ENCODE data around the gene CEP250.
A peak's percentile ranks its signal among the peaks of the same experiment; 100 is the strongest.
"Not testable (repeated sequence)": the region's sequence is repeated elsewhere in the genome, so short reads cannot be mapped to it uniquely, and the experiment has no call there.

CEP250 gene

GRCh38 chr20:35451295-35451694, 4.1 kb upstream of the CEP250 start:
- DNase-seq (ENCODE audit: low read depth in 2 of 2, low spot score in 1 of 2), result no peak

GRCh38 chr20:35453647-35454046, 1.8 kb upstream of the CEP250 start:
- DNase-seq (ENCODE audit: low read depth in 2 of 2, low spot score in 1 of 2), result no peak

GRCh38 chr20:35456700-35457099, 1.3 kb downstream of the CEP250 start:
- DNase-seq (ENCODE audit: low read depth in 2 of 2, low spot score in 1 of 2), result not testable (repeated sequence)

- not testable (repeated sequence) for DNase-seq (ENCODE audit: low read depth in 2 of 2, low spot score in 1 of 2)
Measured at GRCh38 chr20:35457539-35457938, 2.1 kb downstream of the CEP250 start.

GRCh38 chr20:35458388-35458787, 3.0 kb downstream of the CEP250 start:
- no peak for DNase-seq (ENCODE audit: low read depth in 2 of 2, low spot score in 1 of 2)

- no peak for DNase-seq (ENCODE audit: low read depth in 2 of 2, low spot score in 1 of 2)
Measured at GRCh38 chr20:35461620-35462019, 6.2 kb downstream of the CEP250 start.

- DNase-seq (ENCODE audit: low read depth in 2 of 2, low spot score in 1 of 2), result no peak
Measured at GRCh38 chr20:35462351-35462750, 7.0 kb downstream of the CEP250 start.

- peak in 1 of 2 donors; percentile 29 for DNase-seq (ENCODE audit: low read depth in 2 of 2, low spot score in 1 of 2)
Measured at GRCh38 chr20:35463455-35464300, 8.3 kb downstream of the CEP250 start.

- no peak for DNase-seq (ENCODE audit: low read depth in 2 of 2, low spot score in 1 of 2)
Measured at GRCh38 chr20:35465976-35466375, 10.6 kb downstream of the CEP250 start.

- no peak for DNase-seq (ENCODE audit: low read depth in 2 of 2, low spot score in 1 of 2)
Measured at GRCh38 chr20:35466856-35467255, 11.5 kb downstream of the CEP250 start.

GRCh38 chr20:35467339-35468224, 12.2 kb downstream of the CEP250 start:
- no peak for DNase-seq (ENCODE audit: low read depth in 2 of 2, low spot score in 1 of 2)

- no peak for DNase-seq (ENCODE audit: low read depth in 2 of 2, low spot score in 1 of 2)
Measured at GRCh38 chr20:35468671-35469334, 13.4 kb downstream of the CEP250 start.

- no peak for DNase-seq (ENCODE audit: low read depth in 2 of 2, low spot score in 1 of 2)
Measured at GRCh38 chr20:35472209-35472608, 16.8 kb downstream of the CEP250 start.

- no peak for DNase-seq (ENCODE audit: low read depth in 2 of 2, low spot score in 1 of 2)
Measured at GRCh38 chr20:35473684-35474083, 18.3 kb downstream of the CEP250 start.

GRCh38 chr20:35474303-35474871, 19.0 kb downstream of the CEP250 start:
- DNase-seq (ENCODE audit: low read depth in 2 of 2, low spot score in 1 of 2), result no peak

- no peak for DNase-seq (ENCODE audit: low read depth in 2 of 2, low spot score in 1 of 2)
Measured at GRCh38 chr20:35476288-35476687, 20.9 kb downstream of the CEP250 start.

GRCh38 chr20:35478804-35479472, 23.5 kb downstream of the CEP250 start:
- DNase-seq (ENCODE audit: low read depth in 2 of 2, low spot score in 1 of 2), result no peak

GRCh38 chr20:35479798-35480197, 24.4 kb downstream of the CEP250 start:
- DNase-seq (ENCODE audit: low read depth in 2 of 2, low spot score in 1 of 2), result no peak

GRCh38 chr20:35487479-35487878, 32.1 kb downstream of the CEP250 start:
- DNase-seq (ENCODE audit: low read depth in 2 of 2, low spot score in 1 of 2), result no peak

GRCh38 chr20:35489717-35490116, 34.3 kb downstream of the CEP250 start:
- no peak for DNase-seq (ENCODE audit: low read depth in 2 of 2, low spot score in 1 of 2)
